HL-60 (cell line): ENCODE data around the gene FAM83D.

ENCODE experiments used
- DNase-seq, 2 experiments: peaks; one replicate each; pipeline ENCODE4 v3.0.0-alpha.2; 2010 to 2020; ENCODE audit warnings: low read depth in 1 of 2, low spot score in 1 of 2
- H3K27ac ChIP-seq: fragments of 250-450 bp; sonication (Bioruptor Pico); replicated peaks from 2 replicates; pipeline ENCODE4 v1.5.1; 2020; ENCODE audit warnings: mild to moderate bottlenecking, moderate library complexity
- H3K27me3 ChIP-seq: fragments of 250-450 bp; sonication (Bioruptor Pico); 2 replicates; pipeline ENCODE4 v1.5.1; 2021; ENCODE audit warnings: mild to moderate bottlenecking, moderate library complexity; ENCODE audit not compliant: insufficient read depth, poor library complexity, severe bottlenecking
- H3K4me3 ChIP-seq: replicated peaks from 2 replicates; pipeline ENCODE4 v1.5.1; 2011; ENCODE audit warnings: mild to moderate bottlenecking, control low read depth, low read length; ENCODE audit not compliant: insufficient read depth
- CTCF ChIP-seq: IDR thresholded peaks from one replicate; pipeline ENCODE4 v1.5.1; 2011; ENCODE audit warnings: low read length, control low read depth, inconsistent platforms; ENCODE audit not compliant: insufficient read depth
- GABPA ChIP-seq: IDR thresholded peaks from 2 replicates; pipeline ENCODE4 v1.6.1; 2012; ENCODE audit warnings: low read depth
- POLR2AphosphoS5 ChIP-seq: IDR thresholded peaks from 2 replicates; pipeline ENCODE4 v1.6.1; 2012; ENCODE audit warnings: low read depth
- REST ChIP-seq: IDR thresholded peaks from 2 replicates; pipeline ENCODE4 v1.6.1; 2012; ENCODE audit warnings: low read depth; ENCODE audit not compliant: insufficient replicate concordance
- SPI1 ChIP-seq: IDR thresholded peaks from 2 replicates; pipeline ENCODE4 v1.6.1; 2012; ENCODE audit warnings: low read depth, mild to moderate bottlenecking, borderline replicate concordance

FAM83D gene

GRCh38 chr20:38969708-38970107 is 43.5 kb downstream of the FAM83D start:
- no peak overlapping the region for H3K27ac ChIP-seq
- H3K4me3 ChIP-seq, result no peak overlapping the region
- TF ChIP-seq REST (no peak), CTCF (no peak), SPI1 (no peak), POLR2AphosphoS5 (no peak), GABPA (no peak)
- no peak for DNase-seq
- no peaks in the 10 kb centered on the region for H3K27me3 ChIP-seq

- DNase-seq, result no peak
- Histone ChIP-seq H3K4me3 (no peak overlapping the region), H3K27ac (no peak overlapping the region), H3K27me3 (no peaks in the 10 kb centered on the region)
- TF ChIP-seq CTCF, result no peak
- TF ChIP-seq GABPA, result no peak
Observed at GRCh38 chr20:38970302-38970701, 44.1 kb downstream of the FAM83D start.

- TF ChIP-seq POLR2AphosphoS5, result no peak
- no peak for TF ChIP-seq GABPA
- TF ChIP-seq REST, result no peak
- no peak for TF ChIP-seq SPI1
- TF ChIP-seq CTCF, result no peak
Observed at GRCh38 chr20:38973107-38973506, 46.9 kb downstream of the FAM83D start.

GRCh38 chr20:38973645-38974044 is 47.4 kb downstream of the FAM83D start:
- no peaks in the 10 kb centered on the region for H3K27me3 ChIP-seq
- no peak overlapping the region for H3K4me3 ChIP-seq
- H3K27ac ChIP-seq, result no peak overlapping the region
- no peak for DNase-seq
- TF ChIP-seq REST, result no peak
- no peak for TF ChIP-seq POLR2AphosphoS5
- TF ChIP-seq GABPA, result no peak
- no peak for TF ChIP-seq SPI1
- TF ChIP-seq CTCF, result no peak

More at GRCh38 chr20:38973107-38973506, 46.9 kb downstream of the FAM83D start:
- Histone ChIP-seq H3K27me3 (no peaks in the 10 kb centered on the region), H3K27ac (no peak overlapping the region), H3K4me3 (no peak overlapping the region)
- no peak for DNase-seq
